Endothelial cell (in vitro differentiated cells): Measurements from ENCODE around the gene ZNF92. TPM values are rescaled to one million over a fixed set of nuclear protein-coding genes. Genes with fewer than 3 reads are reported as not detected.
"Not testable (repeated sequence)": the region's sequence is repeated elsewhere in the genome, so short reads cannot be mapped to it uniquely, and the experiment has no call there.

Experiments used
- DNase-seq: peaks from one replicate; pipeline ENCODE4 v3.0.0; 2021; ENCODE audit warnings: low spot score
- H3K27ac Mint-ChIP-seq: one replicate; pipeline ENCODE4 v1.8.0; 2021; ENCODE audit warnings: mixed read lengths, inconsistent platforms; ENCODE audit not compliant: unreplicated experiment
- H3K27me3 Mint-ChIP-seq: one replicate; pipeline ENCODE4 v1.8.0; 2021; ENCODE audit warnings: mild to moderate bottlenecking, moderate library complexity, mixed read lengths, inconsistent platforms; ENCODE audit not compliant: unreplicated experiment
- H3K36me3 Mint-ChIP-seq: one replicate; pipeline ENCODE4 v1.8.0; 2021; ENCODE audit warnings: mild to moderate bottlenecking, low read depth, mixed read lengths, inconsistent platforms; ENCODE audit not compliant: unreplicated experiment
- H3K4me1 Mint-ChIP-seq: one replicate; pipeline ENCODE4 v1.8.0; 2021; ENCODE audit warnings: mild to moderate bottlenecking, mixed read lengths, inconsistent platforms; ENCODE audit not compliant: unreplicated experiment
- H3K4me3 Mint-ChIP-seq: one replicate; pipeline ENCODE4 v1.8.0; 2021; ENCODE audit warnings: mild to moderate bottlenecking, mixed read lengths, inconsistent platforms; ENCODE audit not compliant: unreplicated experiment
- H3K9me3 Mint-ChIP-seq: one replicate; pipeline ENCODE4 v1.8.0; 2021; ENCODE audit warnings: mixed read lengths, inconsistent platforms; ENCODE audit not compliant: unreplicated experiment
- CTCF ChIP-seq: fragments of 200-600 bp; sonication (generic); IDR thresholded peaks from one replicate; pipeline ENCODE4 v1.5.0; 2021; ENCODE audit warnings: antibody characterized with exemption; ENCODE audit not compliant: unreplicated experiment
- total RNA-seq: library from RNA; stranded (reverse); fragmentation: NEBNext Ultra II Directional; extraction: Animal tissue kit (Norgen Biotek cat#: 25700); gene quantifications from one replicate; pipeline ENCODE4 v1.2.1, GENCODE V29; 2021; ENCODE audit not compliant: unreplicated experiment

The ZNF92 gene
- total RNA-seq, 1 donor from 2014 or later = 25.3 TPM

- H3K4me1 Mint-ChIP-seq = no peaks in the 10 kb centered on the region
- DNase-seq = no peak
- peak overlapping the region; percentile 11 for H3K4me3 Mint-ChIP-seq
- no peak overlapping the region for H3K27ac Mint-ChIP-seq
- H3K36me3 Mint-ChIP-seq = peaks cover 33% of the 10 kb centered on the region
- no peak for TF ChIP-seq CTCF
- H3K27me3 Mint-ChIP-seq = no peaks in the 10 kb centered on the region
- H3K9me3 Mint-ChIP-seq = no peaks in the 10 kb centered on the region
These were observed 24.1 kb downstream of the ZNF92 start for GRCh38 chr7:65397730-65398142.

GRCh38 chr7:65398671-65399070 lies 25.0 kb downstream of the ZNF92 start:
- H3K4me3 Mint-ChIP-seq = peak overlapping the region; percentile 62
- H3K36me3 Mint-ChIP-seq = peaks cover 38% of the 10 kb centered on the region
- H3K27ac Mint-ChIP-seq, DNase-seq, H3K27me3 Mint-ChIP-seq, H3K4me1 Mint-ChIP-seq, H3K9me3 Mint-ChIP-seq: not testable (repeated sequence)

- not testable (repeated sequence) for DNase-seq, H3K9me3 Mint-ChIP-seq, H3K27me3 Mint-ChIP-seq, H3K4me3 Mint-ChIP-seq, H3K4me1 Mint-ChIP-seq, H3K27ac Mint-ChIP-seq
- peaks cover 42% of the 10 kb centered on the region for H3K36me3 Mint-ChIP-seq
These were observed 25.4 kb downstream of the ZNF92 start for GRCh38 chr7:65399101-65399500.

GRCh38 chr7:65404020-65404419 lies 30.4 kb downstream of the ZNF92 start:
- Mint-ChIP-seq H3K27ac (no peak overlapping the region), H3K36me3 (peaks cover 39% of the 10 kb centered on the region), H3K27me3 (peaks cover 1% of the 10 kb centered on the region), H3K4me3 (no peak overlapping the region), H3K9me3 (peaks cover 30% of the 10 kb centered on the region), H3K4me1 (no peaks in the 10 kb centered on the region)
- TF ChIP-seq CTCF = no peak
- DNase-seq = no peak

- Mint-ChIP-seq H3K9me3 (peaks cover 37% of the 10 kb centered on the region), H3K36me3 (peaks cover 21% of the 10 kb centered on the region)
These were observed 33.1 kb downstream of the ZNF92 start for GRCh38 chr7:65406706-65407105.

GRCh38 chr7:65409363-65409762 lies 35.7 kb downstream of the ZNF92 start:
- Mint-ChIP-seq H3K9me3 (peaks cover 31% of the 10 kb centered on the region), H3K4me3 (no peak overlapping the region), H3K27me3 (peaks cover 1% of the 10 kb centered on the region), H3K4me1 (no peaks in the 10 kb centered on the region), H3K36me3 (peaks cover 11% of the 10 kb centered on the region), H3K27ac (no peak overlapping the region)
- no peak for DNase-seq
- no peak for TF ChIP-seq CTCF

More at GRCh38 chr7:65406706-65407105, 33.1 kb downstream of the ZNF92 start:
- DNase-seq, H3K27me3 Mint-ChIP-seq, H3K4me3 Mint-ChIP-seq, H3K27ac Mint-ChIP-seq, H3K4me1 Mint-ChIP-seq: not testable (repeated sequence)
